Raji (cell line): Measurements from ENCODE around the gene TMEM204.

ENCODE experiments used
- POLR2A ChIP-seq: IDR thresholded peaks from 2 replicates; pipeline ENCODE4 v1.6.1; 2011; ENCODE audit warnings: low read depth, low read length, control low read depth; ENCODE audit not compliant: insufficient read depth

Gene TMEM204

GRCh38 chr16:1552129-1552528 is 18.7 kb downstream of the TMEM204 start:
- TF ChIP-seq POLR2A, result no peak

GRCh38 chr16:1553946-1554825 is 20.7 kb downstream of the TMEM204 start:
- TF ChIP-seq POLR2A, result no peak

GRCh38 chr16:1554826-1555445 is 21.5 kb downstream of the TMEM204 start:
- no peak for TF ChIP-seq POLR2A

DNA sequence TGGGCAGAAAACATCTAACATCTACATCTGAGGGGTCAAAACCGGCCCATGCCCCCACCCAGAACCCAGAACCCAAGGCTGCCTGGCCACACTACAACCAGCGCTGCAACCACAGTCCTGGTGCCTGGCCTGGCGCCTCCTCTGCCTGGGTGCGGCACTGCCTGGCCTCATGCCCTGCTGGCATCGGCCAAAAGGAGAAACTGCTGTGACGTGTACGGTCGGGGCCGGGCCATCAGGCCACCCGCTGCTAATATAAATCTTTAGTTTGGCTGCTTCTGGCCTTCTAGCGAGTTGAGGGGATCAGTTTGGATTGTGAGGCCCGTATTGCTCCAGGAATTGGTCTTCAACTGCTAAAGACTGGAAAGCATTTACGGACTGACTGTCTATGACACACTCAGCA is 22.8 kb downstream of the TMEM204 start:
- TF ChIP-seq POLR2A, result no peak

GRCh38 chr16:1557074-1557473 is 23.6 kb downstream of the TMEM204 start:
- no peak for TF ChIP-seq POLR2A

DNA sequence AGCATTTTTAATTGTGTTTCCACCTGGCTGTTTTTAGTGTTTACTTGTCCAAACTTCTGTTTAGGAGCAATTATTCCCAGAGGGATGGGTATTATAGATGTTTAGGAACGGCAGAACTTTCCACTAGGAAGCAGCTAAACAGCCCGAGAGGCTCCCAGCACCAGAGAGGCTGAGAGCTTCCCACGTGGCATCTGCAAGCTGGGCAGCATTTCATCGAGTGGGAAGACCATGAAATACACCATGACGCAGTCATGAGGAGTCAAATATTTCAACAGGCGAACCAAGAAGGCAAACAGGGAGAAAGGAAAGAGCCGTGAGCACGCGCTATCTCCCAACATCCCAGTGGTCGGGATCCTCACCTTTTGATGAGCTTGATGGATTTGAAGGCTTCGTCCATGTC is 24.1 kb downstream of the TMEM204 start:
- no peak for TF ChIP-seq POLR2A

GRCh38 chr16:1559446-1559975 is 26.0 kb downstream of the TMEM204 start:
- TF ChIP-seq POLR2A, result no peak

- no peak for TF ChIP-seq POLR2A
Measured at GRCh38 chr16:1560153-1560552, 26.7 kb downstream of the TMEM204 start.

GRCh38 chr16:1560866-1561265 is 27.4 kb downstream of the TMEM204 start:
- TF ChIP-seq POLR2A, result no peak

DNA sequence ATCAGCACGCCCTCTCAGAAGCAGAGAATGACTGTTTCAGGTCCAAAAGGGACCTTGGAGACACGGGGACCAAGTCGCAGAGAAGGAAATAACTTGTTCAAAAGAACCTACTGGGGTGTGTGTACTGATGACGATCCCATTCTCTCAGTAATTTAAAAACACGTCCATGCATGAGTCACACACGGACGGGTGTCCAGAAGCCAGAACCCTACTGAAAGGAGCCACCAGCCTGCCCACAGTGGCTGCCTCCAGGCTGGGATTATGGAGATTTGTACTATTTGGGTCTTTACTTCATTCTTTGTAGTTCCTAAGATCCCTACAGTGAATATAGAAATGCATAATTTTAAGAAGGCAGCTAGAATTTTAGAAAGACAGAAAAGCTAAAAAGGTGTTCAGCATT is 27.8 kb downstream of the TMEM204 start:
- TF ChIP-seq POLR2A, result no peak

DNA sequence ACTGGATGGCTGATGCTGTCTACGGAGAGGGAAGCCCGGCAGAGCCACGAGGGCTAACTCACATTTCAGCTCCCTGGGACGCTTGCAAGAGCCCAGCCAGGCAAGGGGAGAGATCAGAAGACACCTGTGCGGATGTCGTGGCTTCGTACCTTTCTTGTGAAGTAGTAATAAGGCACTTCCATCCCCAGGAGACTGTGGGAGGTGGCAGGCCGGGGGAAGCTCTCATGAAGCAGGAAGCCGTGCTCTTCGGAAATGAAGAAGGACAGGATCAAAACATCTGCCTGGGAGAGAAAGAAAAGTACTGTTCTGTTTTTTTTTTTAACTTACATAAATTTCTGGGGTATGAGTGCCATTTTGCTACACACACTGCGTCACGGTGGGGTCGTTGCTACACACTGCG is 28.4 kb downstream of the TMEM204 start:
- no peak for TF ChIP-seq POLR2A

DNA sequence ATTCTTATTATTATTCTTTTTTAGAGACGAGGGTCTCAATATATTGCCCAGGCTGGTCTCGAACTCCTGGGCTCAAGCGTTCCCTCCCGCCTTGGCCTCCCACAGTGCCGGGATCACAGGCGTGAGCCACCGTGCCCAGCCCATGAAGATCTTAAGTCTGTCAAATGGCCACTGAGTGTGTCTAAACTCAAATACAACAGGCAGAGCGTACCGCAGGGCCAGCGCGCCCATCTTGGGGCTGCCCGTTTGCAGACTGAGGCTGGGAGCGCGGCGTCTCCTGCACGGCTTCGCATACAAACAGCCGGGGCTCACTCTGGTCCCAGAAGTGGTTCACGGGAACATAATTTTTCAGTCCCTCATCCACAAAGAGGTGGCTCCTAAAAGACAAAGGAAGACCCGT is 30.3 kb downstream of the TMEM204 start:
- no peak for TF ChIP-seq POLR2A

DNA sequence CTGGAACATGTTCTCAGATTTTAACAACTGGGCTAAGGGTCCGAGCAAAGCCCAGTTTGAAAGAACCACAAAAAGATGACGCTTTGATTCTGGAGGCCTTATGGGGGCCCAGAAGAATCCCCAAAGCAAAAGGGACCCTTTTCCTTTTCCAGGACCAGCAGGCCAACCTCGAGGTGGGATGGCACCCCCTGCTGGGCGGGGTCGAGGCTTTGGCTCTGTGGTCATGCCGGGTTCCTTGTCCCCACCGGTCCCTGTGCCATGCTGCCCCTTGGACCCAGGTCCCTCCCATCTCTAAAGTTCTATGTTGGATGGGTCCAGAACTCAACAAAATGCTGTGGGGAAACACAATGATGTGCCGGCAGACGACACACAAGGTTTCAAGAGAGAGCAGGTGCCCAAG is 30.9 kb downstream of the TMEM204 start:
- TF ChIP-seq POLR2A, result no peak

- TF ChIP-seq POLR2A, result no peak
Measured at GRCh38 chr16:1565083-1565805, 31.8 kb downstream of the TMEM204 start.

- TF ChIP-seq POLR2A, result no peak
Measured at GRCh38 chr16:1567988-1568387, 34.5 kb downstream of the TMEM204 start.

DNA sequence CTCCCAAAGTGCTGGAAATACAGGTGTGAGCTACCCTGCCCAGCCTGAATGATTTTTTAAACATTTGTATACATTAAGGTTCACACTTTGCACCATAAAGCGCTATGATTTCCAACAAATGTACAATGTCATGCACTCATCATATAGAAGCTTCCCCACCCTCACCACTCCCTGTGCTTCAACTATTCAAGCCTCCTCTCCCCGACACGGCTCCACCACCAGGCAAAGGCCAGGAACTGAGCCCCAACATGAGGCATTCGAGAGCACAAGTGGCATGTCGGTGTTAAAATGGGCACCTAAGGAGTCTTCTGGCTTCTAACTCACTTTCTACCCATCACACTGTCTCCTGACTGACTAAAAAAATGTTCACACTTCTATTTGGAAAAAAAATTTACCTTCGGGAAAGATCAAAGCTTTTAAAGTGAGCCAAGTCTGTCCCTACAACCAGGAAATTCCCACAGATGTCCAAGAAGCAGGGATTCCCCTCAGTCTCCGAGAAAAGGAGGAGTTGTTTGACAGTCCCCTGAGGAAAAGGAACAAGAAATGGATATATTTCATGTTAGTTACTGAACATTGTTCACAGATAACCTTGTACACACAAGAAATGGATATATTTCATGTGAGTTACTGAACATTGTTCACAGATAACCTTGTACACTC is 37.7 kb downstream of the TMEM204 start:
- TF ChIP-seq POLR2A, result no peak

GRCh38 chr16:1572673-1573072 is 39.2 kb downstream of the TMEM204 start:
- TF ChIP-seq POLR2A, result no peak
